GM18498 (cell line): Measurements from ENCODE around the gene LETM1.
"Not testable (repeated sequence)": the region's sequence is repeated elsewhere in the genome, so short reads cannot be mapped to it uniquely, and the experiment has no call there.

Experiments
- ATAC-seq: cut with Tn5 transposase; IDR thresholded peaks from one replicate; pipeline ENCODE4 v1.9.1; 2021; ENCODE audit warnings: mild to moderate bottlenecking, moderate library complexity; ENCODE audit not compliant: unreplicated experiment

LETM1 gene

DNA sequence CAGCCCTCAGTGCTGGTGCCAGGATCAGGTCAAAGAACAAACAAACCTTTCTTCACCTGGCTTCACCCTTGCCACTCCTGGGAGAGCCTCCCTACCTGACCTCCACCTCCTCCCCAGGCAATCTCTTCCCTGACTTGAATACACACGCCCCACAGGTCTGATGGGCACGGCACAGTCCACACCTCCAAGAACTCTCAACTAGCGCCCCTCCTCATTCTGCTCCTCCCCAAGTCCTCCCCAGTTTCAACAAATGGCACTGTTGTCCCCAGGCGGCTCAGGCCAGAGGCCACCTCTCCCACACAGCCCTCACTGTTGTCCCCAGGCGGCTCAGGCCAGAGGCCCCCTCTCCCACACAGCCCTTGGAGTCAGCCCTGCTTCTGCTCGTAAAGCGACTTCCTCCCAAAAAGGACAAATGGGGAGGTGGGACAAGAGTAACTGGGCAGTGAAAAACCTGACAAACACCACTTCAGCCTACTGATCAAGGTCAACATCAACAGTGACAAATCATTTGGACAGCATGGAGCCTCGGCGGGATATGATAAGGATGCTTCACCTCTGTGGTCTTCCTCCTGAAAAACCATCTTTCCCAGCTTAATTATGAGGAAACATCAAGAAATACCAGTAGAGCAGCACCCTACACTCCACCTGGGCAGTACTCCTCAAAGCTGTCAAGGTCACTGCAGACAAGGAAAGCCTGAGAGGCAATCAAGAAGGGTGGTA is 2.9 kb downstream of the LETM1 start:
- no peak for ATAC-seq

DNA sequence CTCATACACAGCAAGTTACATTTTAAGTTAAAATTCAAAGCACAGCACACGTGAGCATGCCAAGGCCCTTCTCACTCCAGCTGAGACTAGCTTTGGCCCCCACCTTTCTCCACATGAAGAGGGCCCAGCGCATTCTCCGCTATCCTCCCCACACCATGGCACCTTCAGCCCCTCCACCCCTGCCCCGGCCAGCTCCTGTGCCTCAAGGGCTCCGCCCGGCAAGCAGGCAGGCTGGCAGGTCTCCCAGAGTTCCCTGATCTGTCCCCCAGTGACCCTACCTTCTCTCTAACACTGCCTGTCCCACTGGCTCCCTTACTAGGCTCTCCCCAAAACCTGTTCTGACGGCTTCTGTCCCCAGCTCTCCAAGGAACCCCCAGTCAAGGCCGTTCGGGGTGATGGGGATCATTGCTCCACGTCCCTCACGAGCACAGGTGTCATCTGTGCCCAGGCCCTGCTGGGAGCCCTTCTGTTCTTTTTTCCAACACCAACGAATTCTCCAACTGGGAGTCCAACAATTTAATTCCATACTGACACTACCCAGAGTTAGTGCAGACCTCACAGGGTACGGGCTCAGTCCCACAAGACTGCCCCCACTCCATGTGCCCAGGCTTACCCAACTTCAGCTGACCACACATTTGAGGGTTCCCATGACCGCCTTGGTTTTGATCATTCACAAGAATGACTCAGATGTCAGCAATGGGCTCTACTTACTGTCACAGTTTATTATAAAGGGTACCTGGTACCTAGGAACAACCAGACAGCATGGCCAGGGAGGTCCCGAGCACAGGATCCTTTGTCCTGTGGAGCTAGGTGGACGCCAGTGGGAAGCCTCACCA is 4.2 kb downstream of the LETM1 start:
- no peak for ATAC-seq

DNA sequence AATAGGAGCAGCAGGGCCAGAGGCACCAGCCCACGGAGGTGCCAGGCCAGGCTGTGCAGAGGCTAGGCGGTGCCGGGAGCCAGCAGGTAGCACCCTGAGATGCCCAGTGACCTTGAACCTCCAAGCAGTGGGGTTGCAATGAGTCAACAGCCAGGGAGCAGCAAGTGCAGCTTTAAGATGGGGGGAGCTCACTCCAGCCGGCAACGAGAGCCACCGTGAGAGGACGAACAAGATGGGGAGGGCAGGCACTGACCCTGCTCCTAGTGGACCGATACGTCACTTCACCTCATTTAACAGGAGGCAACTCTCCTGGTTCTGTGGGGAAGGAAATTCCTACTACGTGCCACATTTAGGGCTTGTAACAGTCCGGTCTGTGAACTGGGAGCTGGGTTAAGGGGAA is 4.8 kb downstream of the LETM1 start:
- no peak for ATAC-seq

DNA sequence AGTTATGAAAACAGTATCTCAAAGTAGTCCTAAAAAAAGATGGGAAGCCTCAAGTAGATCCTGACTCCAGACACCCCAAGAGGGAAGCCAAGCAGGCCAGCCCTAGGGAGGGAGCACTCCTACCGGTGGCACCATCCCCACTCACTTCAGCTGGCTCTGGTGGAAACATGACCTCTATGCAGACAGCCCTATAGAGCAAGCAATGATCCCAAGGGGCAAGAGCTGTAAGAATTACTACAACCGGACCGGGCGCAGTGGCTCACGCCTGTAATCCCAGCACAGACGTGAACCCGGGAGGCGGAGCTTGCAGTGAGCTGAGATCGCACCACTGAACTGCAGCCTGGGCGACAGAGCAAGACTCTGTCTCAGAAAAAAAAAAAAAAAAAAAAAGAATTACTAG is 5.7 kb downstream of the LETM1 start:
- no peak for ATAC-seq

DNA sequence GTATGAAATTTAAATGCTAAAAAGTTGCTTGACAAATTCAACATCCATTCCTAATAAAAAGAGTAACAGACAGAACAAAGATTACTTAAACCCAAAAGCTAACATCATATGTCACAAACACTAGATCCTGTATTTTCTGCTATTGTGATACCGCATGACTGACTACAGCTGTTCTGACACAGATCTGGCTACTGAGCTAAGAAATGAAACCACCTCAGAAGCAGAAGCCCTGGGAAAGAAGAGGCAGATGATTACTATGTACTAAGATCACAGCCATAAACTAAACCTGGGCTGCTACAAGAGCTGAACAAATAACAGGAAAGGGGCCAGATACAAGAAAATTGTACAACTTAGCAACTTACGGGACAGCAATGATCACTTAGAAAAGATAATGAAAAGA is 9.4 kb downstream of the LETM1 start:
- ATAC-seq = no peak

DNA sequence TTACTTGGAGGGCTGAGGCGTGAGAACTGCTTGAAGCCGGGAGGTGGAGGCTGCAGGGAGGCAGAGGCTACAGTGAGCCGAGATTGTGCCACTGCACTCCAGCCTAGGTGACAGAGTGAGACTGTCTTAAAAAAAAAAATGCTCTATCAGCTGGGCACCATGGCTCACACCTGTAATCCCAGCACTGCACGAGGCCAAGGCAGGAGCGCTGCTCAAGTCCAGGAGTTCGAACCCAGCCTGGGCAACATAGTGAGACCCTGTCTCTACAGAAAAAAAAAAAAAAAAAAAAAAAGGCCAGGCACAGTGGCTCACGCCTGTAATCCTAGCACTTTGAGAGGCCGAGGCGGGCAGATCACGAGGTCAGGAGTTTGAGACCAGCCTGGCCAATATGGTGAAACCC is 11.3 kb downstream of the LETM1 start:
- not testable (repeated sequence) for ATAC-seq

DNA sequence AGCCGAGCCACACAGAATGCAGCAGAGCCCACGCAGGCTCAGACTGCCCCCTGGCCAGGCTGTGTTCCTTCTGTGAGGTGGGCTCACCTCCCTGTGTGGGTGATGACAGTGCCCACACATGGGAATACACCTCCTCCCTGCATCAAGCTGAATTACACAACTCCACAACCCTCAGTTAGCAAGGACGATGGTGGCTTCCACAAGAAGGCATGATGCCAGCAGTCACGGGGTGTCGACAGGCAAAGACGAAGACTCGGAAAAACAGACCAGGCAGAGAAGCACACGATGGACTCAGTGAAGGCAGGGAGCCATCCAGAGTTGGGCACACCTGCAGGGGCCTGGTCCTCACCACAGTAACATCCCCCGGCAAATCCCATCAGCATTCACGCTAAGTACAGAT is 12.1 kb downstream of the LETM1 start:
- ATAC-seq = no peak

DNA sequence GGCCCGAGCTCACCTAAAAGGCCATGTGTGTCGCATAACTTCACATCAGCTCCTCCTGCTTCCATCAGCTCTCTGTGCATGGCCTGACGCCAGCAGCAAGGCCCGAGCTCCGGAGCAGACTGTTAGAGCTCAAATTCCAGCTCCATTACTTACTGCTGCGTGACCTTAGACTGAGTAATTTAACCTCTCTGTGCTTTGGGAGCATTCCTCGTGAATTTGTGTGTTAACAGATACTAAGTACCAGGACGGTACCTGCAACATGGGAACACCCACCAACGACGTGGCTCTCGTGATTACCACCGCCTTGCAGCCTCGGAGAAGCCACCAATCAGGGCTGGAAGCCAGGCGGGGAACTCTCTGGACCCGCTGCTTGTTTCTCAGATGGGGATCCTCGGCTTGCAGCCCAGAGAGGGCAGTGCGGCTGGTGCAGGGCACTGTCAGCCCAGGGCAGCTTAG is 12.9 kb downstream of the LETM1 start:
- no peak for ATAC-seq

DNA sequence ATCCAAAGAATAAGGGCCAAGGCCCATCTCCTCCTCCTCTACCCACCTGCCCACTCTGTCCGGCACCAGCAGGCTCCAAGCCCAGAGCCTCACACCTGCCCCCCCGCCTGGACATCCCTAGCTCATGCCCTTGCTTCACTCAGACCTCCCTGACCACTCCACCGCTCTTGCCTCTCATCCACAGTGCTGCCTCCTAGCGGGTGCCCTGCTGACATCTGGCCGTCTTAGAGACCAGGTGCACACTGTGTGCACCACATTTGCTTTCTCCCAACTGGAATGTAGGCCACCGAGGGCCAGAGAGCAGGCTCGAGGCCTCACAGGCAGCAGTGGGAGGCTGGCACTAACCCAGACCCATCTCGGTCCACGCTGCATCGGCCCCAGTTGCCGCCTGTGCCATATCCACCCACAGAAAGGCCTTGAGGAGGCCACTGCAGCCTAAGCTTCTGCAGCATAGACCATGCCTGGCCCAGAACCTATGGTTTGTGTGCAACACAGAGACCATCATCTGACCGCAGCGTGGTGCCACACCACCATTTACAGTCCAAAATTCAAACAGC is 13.5 kb downstream of the LETM1 start:
- ATAC-seq = no peak

DNA sequence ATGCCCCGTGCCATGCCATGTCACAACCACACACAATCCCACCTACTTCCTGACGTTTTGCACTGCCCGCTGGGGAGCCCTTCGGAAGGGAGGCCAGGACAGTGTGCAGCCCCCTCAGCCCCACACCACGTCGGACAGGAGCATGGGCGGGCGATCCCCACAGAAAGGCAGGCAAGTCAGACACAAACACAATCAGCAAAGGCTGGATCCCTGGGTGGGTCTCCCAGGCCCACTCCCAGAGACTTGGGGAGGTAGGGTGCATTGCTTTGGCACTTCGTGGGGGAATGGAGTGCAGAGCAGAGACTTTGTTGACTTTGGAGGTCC is 14.1 kb downstream of the LETM1 start:
- ATAC-seq = no peak

DNA sequence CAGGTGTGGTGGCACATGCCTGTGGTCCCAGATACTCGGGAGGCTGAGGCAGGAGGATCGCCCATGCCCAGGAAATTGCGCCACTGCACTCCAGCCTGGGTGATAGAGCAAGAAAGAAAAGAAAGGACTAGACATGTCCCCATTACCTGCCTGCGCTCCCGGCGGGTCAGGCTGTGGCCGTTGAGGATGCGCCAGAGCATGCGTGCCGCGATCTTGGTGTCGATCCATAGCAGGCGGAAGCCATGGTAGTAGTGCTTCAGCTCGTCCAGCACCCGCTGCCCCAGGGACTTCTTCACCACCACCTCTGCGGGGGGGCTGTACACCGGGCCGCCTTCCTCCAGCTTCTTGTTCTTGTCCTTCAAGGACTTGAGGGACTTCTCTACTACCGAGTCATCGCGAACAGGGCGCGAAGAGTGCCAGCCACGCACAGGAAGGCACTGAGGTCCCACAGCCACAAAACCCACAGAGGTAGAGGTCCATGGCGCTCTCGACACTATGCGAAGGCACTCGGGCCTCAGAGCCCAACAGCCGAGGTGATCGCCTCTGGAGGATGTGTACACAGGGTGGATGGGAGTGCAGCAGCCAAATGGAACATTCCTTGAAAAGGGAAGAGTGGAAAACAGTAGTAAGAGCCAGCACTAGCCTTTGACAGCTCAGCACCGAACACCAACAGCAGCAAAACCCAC is 14.6 kb downstream of the LETM1 start:
- no peak for ATAC-seq

DNA sequence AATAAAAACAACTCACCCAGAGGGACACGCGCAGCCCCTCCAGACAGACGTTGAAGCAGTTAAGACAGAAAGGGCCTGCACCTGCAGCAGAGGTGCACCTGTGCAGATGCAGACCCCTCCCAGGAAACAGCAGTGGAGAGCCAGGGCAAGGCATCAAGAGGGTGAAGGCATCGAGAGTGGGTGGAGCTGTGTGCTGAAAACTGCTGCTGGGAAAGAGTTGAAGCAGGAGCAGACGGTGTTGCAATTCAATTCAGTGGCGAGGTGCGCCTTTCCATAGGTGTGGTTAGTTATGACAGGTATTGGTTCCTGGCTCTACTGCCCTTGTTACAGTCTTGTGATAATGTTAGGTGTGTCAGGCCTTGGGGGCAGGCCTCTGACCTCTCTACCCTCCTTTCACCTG is 16.7 kb downstream of the LETM1 start:
- no peak for ATAC-seq

DNA sequence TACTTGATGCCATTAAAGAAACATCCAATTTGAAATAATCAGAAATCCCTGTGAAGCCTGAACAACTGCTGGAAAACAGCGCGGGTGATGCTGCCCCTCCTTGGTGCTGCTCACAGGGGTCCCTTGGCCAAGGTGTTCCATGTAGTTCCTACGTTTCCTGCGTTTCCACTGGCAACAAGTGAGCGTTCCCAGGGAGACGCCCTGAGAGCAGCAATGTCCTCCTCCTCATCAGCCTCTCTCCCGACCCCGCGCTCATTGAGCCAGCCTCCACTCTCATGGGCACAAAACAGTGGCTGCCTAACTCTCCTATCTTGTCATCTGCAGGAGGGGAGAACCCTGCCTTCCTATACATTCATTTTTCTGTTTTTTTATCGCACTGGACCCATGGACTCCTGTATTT is 18.9 kb downstream of the LETM1 start:
- ATAC-seq = no peak

DNA sequence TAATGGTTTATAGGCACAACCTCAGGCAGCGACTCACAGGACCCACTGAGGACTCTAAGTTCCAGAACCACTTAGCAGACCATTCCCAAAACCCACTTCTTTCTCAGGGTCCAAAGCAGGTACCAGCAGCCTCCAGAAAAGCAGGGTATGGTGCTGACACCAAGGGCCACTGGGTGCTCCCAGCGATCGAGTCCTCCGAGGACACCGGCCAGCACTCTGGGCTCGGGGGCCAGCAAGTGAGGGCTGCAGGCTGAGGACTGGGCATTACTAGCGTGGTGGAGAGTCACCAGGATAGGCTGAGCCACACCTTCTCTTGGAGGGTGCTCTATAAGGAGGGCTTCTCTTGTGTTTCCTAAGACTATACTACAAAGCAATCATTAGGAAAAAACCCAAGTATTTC is 19.3 kb downstream of the LETM1 start:
- no peak for ATAC-seq

DNA sequence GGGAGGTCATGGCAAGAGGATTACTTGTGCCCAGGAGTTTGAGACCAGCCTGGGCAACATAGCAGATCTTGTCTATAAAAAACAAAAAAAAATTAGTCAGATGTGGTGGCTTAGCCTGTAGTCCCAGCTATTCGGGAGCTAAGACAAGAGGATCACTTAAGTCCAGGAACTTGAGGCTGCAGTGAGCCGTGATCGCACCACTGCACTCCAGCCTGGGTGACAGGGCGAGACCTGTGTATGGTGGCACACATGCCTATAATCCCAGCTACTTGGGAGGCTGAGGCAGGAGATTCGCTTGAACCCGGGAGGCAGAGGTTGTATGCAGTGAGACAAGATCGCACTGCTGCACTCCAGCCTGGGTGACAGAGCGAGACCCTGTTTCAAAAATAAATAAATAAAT is 20.1 kb downstream of the LETM1 start:
- ATAC-seq = not testable (repeated sequence)

DNA sequence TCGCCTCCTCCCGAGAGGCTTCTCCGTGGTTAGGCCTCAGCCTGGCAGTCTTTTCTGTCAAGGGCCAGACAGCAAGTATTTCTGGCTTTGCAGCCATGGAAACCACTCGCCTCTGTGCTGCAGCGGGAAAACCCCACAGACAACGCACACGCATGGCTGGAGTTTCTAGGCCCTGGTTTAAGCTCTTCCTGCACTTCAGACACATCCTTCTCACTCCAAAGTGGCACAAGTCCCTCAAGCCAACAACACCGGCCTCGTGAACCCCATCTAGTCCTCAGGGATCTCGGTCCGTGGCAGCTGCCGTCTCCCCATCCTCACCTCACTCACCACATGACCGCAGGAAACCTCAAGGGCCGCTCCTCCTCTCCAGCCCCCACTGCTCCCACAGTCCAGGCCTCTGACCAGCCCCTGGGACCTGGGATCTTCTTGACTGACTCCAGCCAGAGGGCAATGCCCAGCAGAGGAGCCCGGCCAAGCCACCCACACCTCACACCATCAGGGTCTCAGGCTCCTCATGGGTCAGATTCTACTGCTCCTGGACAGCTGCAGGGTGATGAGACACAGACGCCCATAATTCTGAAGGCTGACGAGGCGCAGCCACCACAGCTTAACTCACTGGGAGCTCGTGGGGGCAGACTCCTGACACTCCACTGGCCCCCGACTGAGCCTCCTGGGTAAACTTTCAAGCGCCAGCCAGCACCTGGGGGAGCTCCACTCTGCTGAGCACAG is 21.7 kb downstream of the LETM1 start:
- ATAC-seq = peak; percentile 77

DNA sequence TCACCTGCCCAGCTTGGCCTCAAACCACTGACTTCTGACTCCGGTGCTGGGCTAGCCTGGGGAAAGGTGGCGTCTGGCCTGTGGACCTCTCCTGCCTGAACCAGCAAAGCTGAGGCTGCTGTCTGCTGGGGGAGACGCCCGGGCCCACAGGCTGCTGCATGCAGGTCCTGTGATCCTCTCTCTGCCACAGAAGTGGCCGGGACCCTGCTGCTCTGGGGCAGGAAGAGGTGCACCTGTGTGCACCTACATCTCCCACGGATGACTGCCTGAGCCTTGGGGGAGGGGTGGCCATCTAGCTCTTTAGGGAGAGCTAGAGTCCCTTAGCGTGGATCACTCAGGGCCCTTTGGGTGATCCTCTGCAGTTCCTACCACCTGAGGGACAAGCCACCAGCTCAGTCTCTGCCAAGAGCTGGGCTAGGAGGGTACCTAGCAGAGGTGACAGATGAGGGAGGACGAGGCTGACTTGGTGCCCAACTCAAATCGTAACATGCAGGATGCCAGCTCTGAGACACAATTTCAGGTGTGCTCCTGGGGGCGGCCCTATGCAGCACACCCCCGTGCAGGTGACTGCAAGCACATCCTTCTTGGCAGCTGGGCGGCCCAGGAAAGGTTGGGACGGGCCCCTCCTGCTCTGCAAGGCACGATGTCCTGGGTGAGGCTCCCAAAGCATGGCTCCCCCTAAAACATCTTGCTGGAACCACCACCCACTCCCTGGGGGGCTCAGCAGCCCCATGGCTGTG is 22.5 kb downstream of the LETM1 start:
- ATAC-seq = no peak

DNA sequence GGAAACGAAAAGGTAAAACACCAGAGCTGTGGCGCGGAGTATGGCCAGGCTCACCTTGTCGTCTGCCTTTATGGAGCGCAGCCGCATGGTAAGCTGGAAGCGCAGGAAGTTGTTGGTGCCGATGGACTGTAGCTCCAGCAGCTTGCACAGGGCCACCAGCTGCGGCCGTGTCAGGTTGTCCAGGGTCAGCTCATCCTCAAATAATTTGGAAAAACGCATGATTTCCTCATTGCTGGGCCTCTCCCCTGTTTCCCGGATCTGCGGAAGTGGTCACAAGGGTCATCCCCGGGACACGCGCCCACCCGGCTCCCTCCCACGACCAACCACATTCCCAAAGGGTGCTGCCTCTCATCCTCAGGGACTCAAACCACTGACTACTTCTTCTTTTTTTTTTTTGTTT is 23.3 kb downstream of the LETM1 start:
- no peak for ATAC-seq

DNA sequence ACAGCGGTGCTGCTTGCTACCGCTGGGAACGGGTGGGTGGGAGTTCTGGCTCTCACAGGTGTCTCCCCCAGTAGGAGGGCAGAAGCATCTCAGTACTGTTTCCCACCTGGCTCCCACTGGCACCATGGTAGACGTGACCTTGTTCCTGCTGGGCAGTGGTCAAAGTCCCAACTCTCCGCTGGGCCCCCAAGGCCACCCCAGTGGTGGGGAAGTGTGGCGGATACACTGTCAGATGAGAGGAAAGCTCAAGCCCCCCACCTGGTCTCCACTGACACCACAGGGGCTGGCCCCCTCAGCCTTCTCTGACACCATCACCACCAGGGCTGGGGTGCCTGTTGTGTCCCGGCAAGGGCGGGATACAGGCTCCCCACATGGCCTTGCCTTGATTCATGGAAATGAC is 24.6 kb downstream of the LETM1 start:
- ATAC-seq = no peak

DNA sequence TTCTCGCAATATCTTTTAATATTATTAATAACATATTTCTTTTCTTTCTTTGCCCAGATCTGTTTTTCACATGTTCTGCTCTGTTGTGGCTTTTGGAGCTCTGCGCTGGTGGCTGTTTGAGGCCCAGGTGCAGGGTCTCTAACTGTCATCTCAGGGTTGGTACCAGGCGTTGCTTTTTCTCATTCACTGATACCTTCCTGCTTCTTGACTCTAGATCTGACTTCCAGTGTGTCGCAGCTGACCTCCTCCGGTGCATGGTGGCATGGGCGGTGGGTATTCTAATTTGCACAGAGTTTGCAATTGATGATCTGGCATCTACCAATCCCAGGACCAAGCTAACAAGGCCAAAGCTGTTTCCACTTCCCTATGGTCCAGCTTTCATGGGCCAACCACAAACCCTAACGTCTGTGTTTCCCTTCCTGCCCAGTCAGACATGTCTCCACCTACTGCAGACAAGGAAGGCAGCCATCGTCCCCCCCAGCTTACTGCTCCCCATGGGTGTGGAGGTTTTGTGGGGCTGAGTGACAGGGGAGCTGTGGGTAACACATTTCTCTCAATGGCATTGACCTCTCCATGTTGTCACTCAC is 25.2 kb downstream of the LETM1 start:
- no peak for ATAC-seq
